HEK293T (cell line): ENCODE results near the gene EXOC4.

Experiments
- CTCF ChIA-PET: fragments of 350-600 bp; formaldehyde crosslinking; extraction: SDS; loops from one replicate; lab custom pipeline; 2021; ENCODE audit warnings: antibody characterized with exemption, inconsistent platforms; lab: Yijun Ruan, JAX
- POLR2A ChIA-PET: fragments of 350-600 bp; formaldehyde crosslinking; extraction: SDS; loops from one replicate; lab custom pipeline; 2020; ENCODE audit warnings: antibody characterized with exemption, inconsistent platforms; lab: Yijun Ruan, JAX
- DNase-seq: peaks from one replicate; pipeline ENCODE4 v3.0.0; 2012; ENCODE audit warnings: mixed read lengths; ENCODE audit errors: extremely low spot score
- ARNT ChIP-seq: fragments of 450-650 bp; IDR thresholded peaks from 2 replicates; pipeline ENCODE4 v1.6.1; 2017; ENCODE audit warnings: mild to moderate bottlenecking
- BHLHE40 ChIP-seq: fragments of 450-650 bp; IDR thresholded peaks from 2 replicates; pipeline ENCODE4 v1.6.1; 2016; ENCODE audit warnings: mild to moderate bottlenecking, moderate library complexity, borderline replicate concordance
- CTBP1 ChIP-seq: fragments of 450-650 bp; IDR thresholded peaks from 2 replicates; pipeline ENCODE4 v1.6.1; 2016; ENCODE audit warnings: borderline replicate concordance
- ELF4 ChIP-seq: fragments of 450-650 bp; IDR thresholded peaks from 2 replicates; pipeline ENCODE4 v1.6.1; 2017; ENCODE audit warnings: antibody characterized with exemption
- FOXA1 ChIP-seq: fragments of 450-650 bp; IDR thresholded peaks from 2 replicates; pipeline ENCODE4 v1.6.1; 2016; ENCODE audit warnings: mild to moderate bottlenecking
- FOXK2 ChIP-seq: fragments of 450-650 bp; IDR thresholded peaks from 2 replicates; pipeline ENCODE4 v1.6.1; 2016; ENCODE audit warnings: mild to moderate bottlenecking
- FOXM1 ChIP-seq: fragments of 450-650 bp; IDR thresholded peaks from 2 replicates; pipeline ENCODE4 v1.6.1; 2017; ENCODE audit warnings: mild to moderate bottlenecking, borderline replicate concordance
- HDGF ChIP-seq: fragments of 450-650 bp; IDR thresholded peaks from 2 replicates; pipeline ENCODE4 v1.6.1; 2017; ENCODE audit warnings: antibody characterized with exemption, borderline replicate concordance
- L3MBTL2 ChIP-seq: fragments of 450-650 bp; conservative IDR thresholded peaks from 2 replicates; pipeline ENCODE4 v1.6.1; 2016; ENCODE audit warnings: mild to moderate bottlenecking
- LEF1 ChIP-seq: fragments of 450-650 bp; IDR thresholded peaks from 2 replicates; pipeline ENCODE4 v1.6.1; 2017; ENCODE audit warnings: mild to moderate bottlenecking, borderline replicate concordance
- NFRKB ChIP-seq: fragments of 450-650 bp; IDR thresholded peaks from 2 replicates; pipeline ENCODE4 v1.6.1; 2016; ENCODE audit warnings: mild to moderate bottlenecking, moderate library complexity
- SP1 ChIP-seq: fragments of 450-650 bp; IDR thresholded peaks from 2 replicates; pipeline ENCODE4 v1.6.1; 2017
- SUZ12 ChIP-seq: fragments of 450-650 bp; IDR thresholded peaks from 2 replicates; pipeline ENCODE4 v1.6.1; 2016; ENCODE audit warnings: mild to moderate bottlenecking
- TARDBP ChIP-seq: fragments of 450-650 bp; IDR thresholded peaks from 2 replicates; pipeline ENCODE4 v1.6.1; 2016
- ZNF384 ChIP-seq: fragments of 450-650 bp; IDR thresholded peaks from 2 replicates; pipeline ENCODE4 v1.6.1; 2016
- TF ChIP-seq, protein P1 (sequence below): fragments of 450-650 bp; IDR thresholded peaks from 2 replicates; pipeline ENCODE4 v1.6.1; 2016

The EXOC4 gene

GRCh38 chr7:133934262-133934976 is 681.5 kb downstream of the EXOC4 start:
- no peak for DNase-seq

DNA sequence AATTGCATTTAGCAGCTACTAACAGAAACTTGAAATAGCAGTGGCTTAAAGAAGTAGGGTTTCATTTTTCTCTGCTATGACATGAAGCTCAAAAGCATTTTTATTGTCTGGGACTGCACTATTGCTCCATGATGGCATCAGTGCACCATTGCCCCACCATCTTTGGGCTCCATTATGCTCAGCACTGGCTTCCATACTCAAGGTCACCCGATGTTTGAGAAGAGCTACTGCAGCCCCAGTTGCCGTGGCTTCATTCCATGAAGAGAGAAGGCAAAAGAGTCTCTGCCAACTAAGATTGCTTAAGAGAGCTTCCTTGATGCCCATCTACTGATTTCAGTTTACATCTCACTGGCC is 682.1 kb downstream of the EXOC4 start:
- no peak for DNase-seq
- POLR2A ChIA-PET = no interaction called here
- CTCF ChIA-PET = no interaction called here

More at GRCh38 chr7:133934262-133934976, 681.5 kb downstream of the EXOC4 start:
- no peak for TF ChIP-seq NFRKB
- TF ChIP-seq, protein P1, sequence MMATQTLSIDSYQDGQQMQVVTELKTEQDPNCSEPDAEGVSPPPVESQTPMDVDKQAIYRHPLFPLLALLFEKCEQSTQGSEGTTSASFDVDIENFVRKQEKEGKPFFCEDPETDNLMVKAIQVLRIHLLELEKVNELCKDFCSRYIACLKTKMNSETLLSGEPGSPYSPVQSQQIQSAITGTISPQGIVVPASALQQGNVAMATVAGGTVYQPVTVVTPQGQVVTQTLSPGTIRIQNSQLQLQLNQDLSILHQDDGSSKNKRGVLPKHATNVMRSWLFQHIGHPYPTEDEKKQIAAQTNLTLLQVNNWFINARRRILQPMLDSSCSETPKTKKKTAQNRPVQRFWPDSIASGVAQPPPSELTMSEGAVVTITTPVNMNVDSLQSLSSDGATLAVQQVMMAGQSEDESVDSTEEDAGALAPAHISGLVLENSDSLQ = peak; percentile 83
- ChIA-PET CTCF (no interaction called here), POLR2A (no interaction called here)

GRCh38 chr7:133936074-133936473 is 683.2 kb downstream of the EXOC4 start:
- DNase-seq = no peak
- TF ChIP-seq FOXK2 (no peak), CTBP1 (no peak), SUZ12 (no peak), SP1 (no peak), FOXM1 (no peak), HDGF (no peak), FOXA1 (no peak), LEF1 (no peak), ZNF384 (no peak)
- TF ChIP-seq, protein P1 = no peak
- ChIA-PET CTCF (no interaction called here), POLR2A (no interaction called here)

More for the DNA sequence above, 682.1 kb downstream of the EXOC4 start:
- TF ChIP-seq BHLHE40 (no peak), NFRKB (no peak), ZNF384 (no peak), ELF4 (no peak), LEF1 (no peak), FOXA1 (no peak), FOXM1 (no peak), L3MBTL2 (no peak), SUZ12 (no peak), FOXK2 (no peak), ARNT (no peak), TARDBP (no peak)

GRCh38 chr7:133937786-133938185 is 684.9 kb downstream of the EXOC4 start:
- ChIA-PET CTCF (no interaction called here), POLR2A (no interaction called here)
- no peak for DNase-seq
- TF ChIP-seq TARDBP (no peak), LEF1 (no peak), BHLHE40 (no peak), FOXK2 (no peak), NFRKB (no peak), CTBP1 (no peak), FOXA1 (no peak), ARNT (no peak), SP1 (no peak), L3MBTL2 (no peak), ZNF384 (no peak), SUZ12 (no peak), FOXM1 (no peak), ELF4 (no peak)

- DNase-seq = no peak
- ChIA-PET POLR2A (no interaction called here), CTCF (no interaction called here)
- TF ChIP-seq HDGF = no peak
- TF ChIP-seq SUZ12 = no peak
- TF ChIP-seq FOXM1 = no peak
- no peak for TF ChIP-seq SP1
- no peak for TF ChIP-seq ZNF384
- TF ChIP-seq LEF1 = no peak
- no peak for TF ChIP-seq NFRKB
- no peak for TF ChIP-seq ARNT
- no peak for TF ChIP-seq CTBP1
- TF ChIP-seq, protein P1 = no peak
- TF ChIP-seq TARDBP = no peak
- no peak for TF ChIP-seq L3MBTL2
- TF ChIP-seq BHLHE40 = no peak
- no peak for TF ChIP-seq ELF4
- TF ChIP-seq FOXA1 = no peak
- no peak for TF ChIP-seq FOXK2
These were observed 687.5 kb downstream of the EXOC4 start for GRCh38 chr7:133940368-133940767.

DNA sequence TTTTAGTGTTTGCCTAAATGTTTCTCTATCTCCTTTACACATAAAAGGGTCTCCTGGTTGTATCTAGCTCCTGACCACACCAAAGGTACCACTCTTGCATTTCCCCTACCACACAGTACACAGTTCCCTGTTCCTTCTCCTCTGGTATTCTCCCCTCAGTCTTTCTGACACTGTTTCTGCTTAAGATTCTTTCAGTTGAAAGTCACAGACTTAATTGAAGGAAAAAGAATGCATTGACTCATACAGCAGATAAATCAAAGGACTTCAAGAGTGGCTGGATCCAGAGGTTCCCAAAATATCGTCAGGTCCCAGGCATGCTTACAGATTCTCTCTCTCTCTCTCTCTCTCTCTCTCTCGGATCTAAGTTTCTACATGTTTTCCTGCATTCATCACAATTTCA is 688.6 kb downstream of the EXOC4 start:
- no peak for DNase-seq
- TF ChIP-seq FOXM1 = no peak
- TF ChIP-seq ZNF384 = no peak
- TF ChIP-seq NFRKB = no peak
- no peak for TF ChIP-seq LEF1
- no peak for TF ChIP-seq HDGF
- ChIA-PET CTCF (no interaction called here), POLR2A (no interaction called here)
